Mucosa of gallbladder (tissue), 1 donor: ENCODE data around the gene PPP6R3. TPM values are rescaled to one million over a fixed set of nuclear protein-coding genes. Genes with fewer than 3 reads are reported as not detected.
"Not testable (repeated sequence)": the region's sequence is repeated elsewhere in the genome, so short reads cannot be mapped to it uniquely, and the experiment has no call there.

Experiments
- DNase-seq: peaks from one replicate; pipeline ENCODE4 v3.0.0-alpha.2; 2020; ENCODE audit warnings: low spot score
- total RNA-seq: library from RNA; stranded (reverse); gene quantifications from one replicate; pipeline ENCODE4 v1.2.1, GENCODE V29; 2021
- donor health status: DM: no; HTN: no; CAD: no.

PPP6R3 gene
- 114 TPM for total RNA-seq

GRCh38 chr11:68460741-68461574 is at the start of gene PPP6R3:
PPP6R3 (plus strand) TSS chr11:68460752; CDS start chr11:68537665, 76,913 bp downstream.
- DNase-seq, result no peak

- peak; percentile 27 for DNase-seq
Observed at GRCh38 chr11:68411501-68411991, 49.0 kb upstream of the PPP6R3 start.

- peak; percentile 51 for DNase-seq
Observed at GRCh38 chr11:68412593-68413475, 47.7 kb upstream of the PPP6R3 start.

GRCh38 chr11:68413591-68413999 is 47.0 kb upstream of the PPP6R3 start:
- no peak for DNase-seq

GRCh38 chr11:68414496-68415221 is 45.9 kb upstream of the PPP6R3 start:
- no peak for DNase-seq

- DNase-seq, result no peak
Observed at GRCh38 chr11:68416070-68416578, 44.4 kb upstream of the PPP6R3 start.

GRCh38 chr11:68418648-68419047 is 41.9 kb upstream of the PPP6R3 start:
- no peak for DNase-seq

- DNase-seq, result no peak
Observed at GRCh38 chr11:68420171-68420570, 40.4 kb upstream of the PPP6R3 start.

- DNase-seq, result no peak
Observed at GRCh38 chr11:68423481-68423880, 37.1 kb upstream of the PPP6R3 start.

GRCh38 chr11:68424101-68424632 is 36.4 kb upstream of the PPP6R3 start:
- no peak for DNase-seq

GRCh38 chr11:68424981-68425865 is 35.3 kb upstream of the PPP6R3 start:
- no peak for DNase-seq

- no peak for DNase-seq
Observed at GRCh38 chr11:68425866-68426380, 34.6 kb upstream of the PPP6R3 start.

- no peak for DNase-seq
Observed at GRCh38 chr11:68429661-68430060, 30.9 kb upstream of the PPP6R3 start.

- no peak for DNase-seq
Observed at GRCh38 chr11:68430384-68430783, 30.2 kb upstream of the PPP6R3 start.

- peak; percentile 59 for DNase-seq
Observed at GRCh38 chr11:68430801-68431200, 29.8 kb upstream of the PPP6R3 start.

- no peak for DNase-seq
Observed at GRCh38 chr11:68431984-68432645, 28.4 kb upstream of the PPP6R3 start.

GRCh38 chr11:68432874-68433273 is 27.7 kb upstream of the PPP6R3 start:
- DNase-seq, result no peak

GRCh38 chr11:68433541-68433940 is 27.0 kb upstream of the PPP6R3 start:
- no peak for DNase-seq

- DNase-seq, result not testable (repeated sequence)
Observed at GRCh38 chr11:68434159-68434558, 26.4 kb upstream of the PPP6R3 start.
